Neuronal stem cell (in vitro differentiated cells): ENCODE data around the gene MRGPRF.
A peak's percentile ranks its signal among the peaks of the same experiment; 100 is the strongest.

ENCODE experiments used
- DNase-seq: peaks from one replicate; pipeline ENCODE4 v3.0.0-alpha.2; 2013; ENCODE audit warnings: low spot score
- H2AFZ ChIP-seq: one replicate; pipeline ENCODE4 v1.6.1; 2013; ENCODE audit warnings: mild to moderate bottlenecking, low read length, inconsistent platforms
- H2AK5ac ChIP-seq: 2 replicates; pipeline ENCODE4 v1.6.1; 2013; ENCODE audit warnings: low read depth, mild to moderate bottlenecking, inconsistent platforms, low read length, moderate library complexity, mixed read lengths
- H2BK120ac ChIP-seq: 2 replicates; pipeline ENCODE4 v1.6.1; 2013; ENCODE audit warnings: low read depth, mild to moderate bottlenecking, inconsistent platforms, low read length, moderate library complexity, mixed read lengths
- H2BK12ac ChIP-seq: one replicate; pipeline ENCODE4 v1.6.1; 2013; ENCODE audit warnings: low read length, inconsistent platforms
- H2BK15ac ChIP-seq: 2 replicates; pipeline ENCODE4 v1.6.1; 2013; ENCODE audit warnings: mild to moderate bottlenecking, low read length, inconsistent platforms, mixed read lengths
- H2BK5ac ChIP-seq: one replicate; pipeline ENCODE4 v1.6.1; 2013; ENCODE audit warnings: inconsistent platforms, mild to moderate bottlenecking, low read length, moderate library complexity
- H3K14ac ChIP-seq: one replicate; pipeline ENCODE4 v1.6.1; 2013; ENCODE audit warnings: low read length, inconsistent platforms
- H3K18ac ChIP-seq: 2 replicates; pipeline ENCODE4 v1.6.1; 2013; ENCODE audit warnings: low read length, inconsistent platforms
- H3K23ac ChIP-seq: 2 replicates; pipeline ENCODE4 v1.6.1; 2013; ENCODE audit warnings: low read depth, mild to moderate bottlenecking, mixed read lengths, low read length, inconsistent platforms; ENCODE audit not compliant: poor library complexity
- H3K27ac ChIP-seq: replicated peaks from 3 replicates; pipeline ENCODE4 v1.5.1; 2013; ENCODE audit warnings: low read length, inconsistent platforms
- H3K27me3 ChIP-seq, 3 experiments: 2 replicates each; pipeline ENCODE4 v1.6.1; 2013; ENCODE audit warnings: low read length in 3 of 3, mild to moderate bottlenecking in 2 of 3, inconsistent platforms in 1 of 3, low read depth in 1 of 3, mixed read lengths in 1 of 3, moderate library complexity in 1 of 3; ENCODE audit not compliant: control insufficient read depth in 3 of 3, insufficient read depth in 3 of 3
- H3K36me3 ChIP-seq, 2 donors: replicated peaks in 1 of 2; 2 replicates each; pipeline ENCODE4 v1.6.1; 2013; ENCODE audit warnings: low read length in 2 of 2; ENCODE audit not compliant: control insufficient read depth in 2 of 2, insufficient read depth in 2 of 2
- H3K4ac ChIP-seq: 2 replicates; pipeline ENCODE4 v1.6.1; 2013; ENCODE audit warnings: inconsistent platforms, mild to moderate bottlenecking, low read length, moderate library complexity
- H3K4me1 ChIP-seq, 2 donors: 1 replicate in 1 of 2; 2 replicates in 1 of 2; pipeline ENCODE4 v1.6.1; 2013; ENCODE audit warnings: low read length in 2 of 2, low read depth in 1 of 2; ENCODE audit not compliant: control insufficient read depth in 2 of 2, insufficient read depth in 1 of 2
- H3K4me2 ChIP-seq: one replicate; pipeline ENCODE4 v1.6.1; 2013; ENCODE audit warnings: mild to moderate bottlenecking, low read length, inconsistent platforms; ENCODE audit not compliant: insufficient read depth, poor library complexity, severe bottlenecking
- H3K4me3 ChIP-seq, 2 donors: 2 replicates each; pipeline ENCODE4 v1.5.1; 2013; ENCODE audit warnings: low read length in 2 of 2, mild to moderate bottlenecking in 2 of 2, inconsistent platforms in 1 of 2, moderate library complexity in 1 of 2
- H3K79me1 ChIP-seq: one replicate; pipeline ENCODE4 v1.6.1; 2013; ENCODE audit warnings: low read depth, mild to moderate bottlenecking, inconsistent platforms, low read length, moderate library complexity
- H3K9ac ChIP-seq: one replicate; pipeline ENCODE4 v1.6.1; 2013; ENCODE audit warnings: mild to moderate bottlenecking, low read depth, low read length, inconsistent platforms; ENCODE audit not compliant: poor library complexity
- H3K9me3 ChIP-seq, 2 donors: replicated peaks in 1 of 2; 2 replicates each; pipeline versions ENCODE3 to v1.6.1; 2013; ENCODE audit warnings: low read length in 2 of 2, mild to moderate bottlenecking in 2 of 2, inconsistent platforms in 1 of 2, low read depth in 1 of 2, mixed read lengths in 1 of 2, moderate library complexity in 1 of 2; ENCODE audit not compliant: control insufficient read depth in 2 of 2, insufficient read depth in 1 of 2
- H4K8ac ChIP-seq: one replicate; pipeline ENCODE4 v1.6.1; 2013; ENCODE audit warnings: low read depth, mild to moderate bottlenecking, inconsistent platforms, low read length, moderate library complexity
- H4K91ac ChIP-seq: one replicate; pipeline ENCODE4 v1.6.1; 2013; ENCODE audit warnings: low read length, low read depth, mild to moderate bottlenecking, inconsistent platforms; ENCODE audit not compliant: poor library complexity
- WGBS, 2 donors: extraction: QIAGEN DNeasy Blood & Tissue Kit; methylation state at CpG; one replicate each; pipeline ENCODE4 v1.1.7; 2013; ENCODE audit warnings: missing lambda C conversion rate in 2 of 2, mixed read lengths in 1 of 2; ENCODE audit not compliant: insufficient read length in 2 of 2, insufficient replicate concordance in 1 of 2; ENCODE audit errors: extremely low coverage in 2 of 2; 5-methylcytosine and 5-hydroxymethylcytosine counted together

MRGPRF gene

GRCh38 chr11:69006816-69007215 lies 6.2 kb downstream of the MRGPRF start:
- no peak overlapping the region for H4K8ac ChIP-seq
- H3K18ac ChIP-seq = no peak overlapping the region
- no peak overlapping the region for H3K23ac ChIP-seq
- H3K36me3 ChIP-seq = no peaks in the 10 kb centered on the region
- H2BK12ac ChIP-seq = no peak overlapping the region
- H2AFZ ChIP-seq = no peak overlapping the region
- peaks cover 26 to 27% of the 10 kb centered on the region in 2 donors for H3K4me1 ChIP-seq
- no peak overlapping the region for H2AK5ac ChIP-seq
- H3K14ac ChIP-seq = no peak overlapping the region
- H3K27me3 ChIP-seq = peaks cover 0 to 59% (median 2%) of the 10 kb centered on the region in 3 experiments
- peaks cover 0 to 2% of the 10 kb centered on the region in 2 donors for H3K9me3 ChIP-seq
- DNase-seq = no peak
- no peak overlapping the region for H3K27ac ChIP-seq
- H2BK120ac ChIP-seq = no peak overlapping the region
- H3K9ac ChIP-seq = no peak overlapping the region
- H3K4me3 ChIP-seq = no peak overlapping the region
- WGBS, 2 donors = no CpG with 5 or more reads among the region's 12 CpGs
- H4K91ac ChIP-seq = no peak overlapping the region
- H3K79me1 ChIP-seq = peaks cover 2% of the 10 kb centered on the region
- no peak overlapping the region for H2BK5ac ChIP-seq
- H3K4me2 ChIP-seq = no peak overlapping the region
- no peak overlapping the region for H2BK15ac ChIP-seq
- H3K4ac ChIP-seq = no peak overlapping the region

DNA sequence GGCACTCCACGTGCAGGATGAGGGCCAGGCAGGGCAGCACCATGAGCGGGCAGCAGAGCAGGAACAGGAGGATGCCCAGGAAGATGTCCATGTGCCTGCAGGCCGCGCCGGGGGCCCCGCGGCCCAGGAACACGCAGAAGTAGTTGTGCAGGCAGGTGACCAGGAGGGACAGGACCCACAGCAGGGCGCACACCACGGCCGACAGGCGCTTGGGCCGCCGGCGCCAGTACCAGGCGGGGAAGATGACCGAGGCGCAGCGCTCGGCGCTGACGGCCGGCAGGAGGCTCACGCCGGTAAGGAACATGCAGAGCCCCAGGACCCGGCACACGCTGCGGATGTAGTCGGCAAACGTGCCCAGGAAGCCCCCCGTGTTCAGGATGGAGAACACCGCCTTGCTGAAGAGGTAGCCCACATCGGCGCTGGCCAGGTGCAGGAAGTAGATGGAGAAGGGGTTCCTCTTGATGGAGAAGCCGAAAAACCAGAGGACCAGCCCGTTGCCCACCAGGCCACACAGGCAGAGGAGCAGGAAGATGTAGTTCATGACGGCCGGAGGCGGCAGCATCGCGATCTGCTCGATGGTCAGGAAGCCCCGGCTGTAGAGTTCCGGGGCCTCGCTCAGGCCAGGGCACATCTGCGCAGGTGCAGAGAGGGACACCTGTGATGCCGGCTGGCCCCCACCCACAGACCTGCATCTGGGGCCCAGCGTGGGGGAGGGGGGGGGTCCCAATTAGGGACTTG lies 7.2 kb downstream of the MRGPRF start:
- Histone ChIP-seq H3K9ac (no peak overlapping the region), H3K9me3 (peaks cover 0 to 2% of the 10 kb centered on the region in 2 donors), H3K4me1 (peaks cover 18 to 22% of the 10 kb centered on the region in 2 donors), H2BK12ac (no peak overlapping the region), H4K8ac (no peak overlapping the region), H4K91ac (no peak overlapping the region), H3K4me2 (no peak overlapping the region), H3K27ac (no peak overlapping the region), H3K36me3 (no peaks in the 10 kb centered on the region), H2BK5ac (no peak overlapping the region), H3K23ac (peak overlapping the region; percentile 89), H2AK5ac (peak overlapping the region; percentile 17), H2BK120ac (no peak overlapping the region), H3K79me1 (no peaks in the 10 kb centered on the region), H3K27me3 (peaks cover 0 to 58% (median 0%) of the 10 kb centered on the region in 3 experiments), H3K4me3 (no peak overlapping the region), H2AFZ (no peak overlapping the region), H2BK15ac (peak overlapping the region; percentile 23), H3K4ac (no peak overlapping the region), H3K18ac (no peak overlapping the region), H3K14ac (peak overlapping the region; percentile 5)
- no CpG with 5 or more reads among the region's 48 CpGs for WGBS, 2 donors
- DNase-seq = no peak

- H2BK12ac ChIP-seq = no peak overlapping the region
- no CpG with 5 or more reads among the region's 27 CpGs for WGBS, 2 donors
- H3K9ac ChIP-seq = no peak overlapping the region
- no peaks in the 10 kb centered on the region for H3K79me1 ChIP-seq
- H3K23ac ChIP-seq = peak overlapping the region; percentile 89
- H4K91ac ChIP-seq = no peak overlapping the region
- H2BK5ac ChIP-seq = peak overlapping the region; percentile 17
- H3K4me3 ChIP-seq = no peak overlapping the region
- no peak overlapping the region for H3K4ac ChIP-seq
- H4K8ac ChIP-seq = no peak overlapping the region
- no peak overlapping the region for H2BK15ac ChIP-seq
- peak overlapping the region; percentile 68 for H2BK120ac ChIP-seq
- peak overlapping the region; percentile 59 for H2AK5ac ChIP-seq
- H3K18ac ChIP-seq = no peak overlapping the region
- DNase-seq = no peak
- no peaks in the 10 kb centered on the region for H3K36me3 ChIP-seq
- no peak overlapping the region for H3K27ac ChIP-seq
- H3K14ac ChIP-seq = peak overlapping the region; percentile 5
- H2AFZ ChIP-seq = no peak overlapping the region
- peaks cover 0 to 2% of the 10 kb centered on the region in 2 donors for H3K9me3 ChIP-seq
- no peak overlapping the region for H3K4me2 ChIP-seq
- H3K27me3 ChIP-seq = peaks cover 0 to 52% (median 0%) of the 10 kb centered on the region in 3 experiments
- H3K4me1 ChIP-seq = peaks cover 12 to 18% of the 10 kb centered on the region in 2 donors
Observed at GRCh38 chr11:69005183-69005630, 7.8 kb downstream of the MRGPRF start.

GRCh38 chr11:69004411-69005182 lies 8.4 kb downstream of the MRGPRF start:
- peaks cover 8 to 12% of the 10 kb centered on the region in 2 donors for H3K4me1 ChIP-seq
- WGBS, 2 donors = no CpG with 5 or more reads among the region's 13 CpGs
- no peak overlapping the region for H4K91ac ChIP-seq
- H3K27ac ChIP-seq = no peak overlapping the region
- H3K4ac ChIP-seq = no peak overlapping the region
- H4K8ac ChIP-seq = peak overlapping the region; percentile 19
- H3K18ac ChIP-seq = peak overlapping the region; percentile 19
- no peak overlapping the region for H2BK12ac ChIP-seq
- no peak overlapping the region for H3K9ac ChIP-seq
- H3K79me1 ChIP-seq = no peaks in the 10 kb centered on the region
- peaks cover 0 to 47% (median 0%) of the 10 kb centered on the region in 3 experiments for H3K27me3 ChIP-seq
- H3K9me3 ChIP-seq = peaks cover 0 to 2% of the 10 kb centered on the region in 2 donors
- no peak overlapping the region for H3K14ac ChIP-seq
- no peak overlapping the region for H3K4me3 ChIP-seq
- peak overlapping the region; percentile 17 for H2BK5ac ChIP-seq
- peak overlapping the region; percentile 59 for H2AK5ac ChIP-seq
- H2BK15ac ChIP-seq = peak overlapping the region; percentile 61
- H3K4me2 ChIP-seq = no peak overlapping the region
- H2AFZ ChIP-seq = no peak overlapping the region
- no peak for DNase-seq
- H3K23ac ChIP-seq = peak overlapping the region; percentile 89
- peak overlapping the region; percentile 68 for H2BK120ac ChIP-seq
- H3K36me3 ChIP-seq = no peaks in the 10 kb centered on the region
